Measurements from ENCODE around the gene CPN2.

The CPN2 gene, protein sequence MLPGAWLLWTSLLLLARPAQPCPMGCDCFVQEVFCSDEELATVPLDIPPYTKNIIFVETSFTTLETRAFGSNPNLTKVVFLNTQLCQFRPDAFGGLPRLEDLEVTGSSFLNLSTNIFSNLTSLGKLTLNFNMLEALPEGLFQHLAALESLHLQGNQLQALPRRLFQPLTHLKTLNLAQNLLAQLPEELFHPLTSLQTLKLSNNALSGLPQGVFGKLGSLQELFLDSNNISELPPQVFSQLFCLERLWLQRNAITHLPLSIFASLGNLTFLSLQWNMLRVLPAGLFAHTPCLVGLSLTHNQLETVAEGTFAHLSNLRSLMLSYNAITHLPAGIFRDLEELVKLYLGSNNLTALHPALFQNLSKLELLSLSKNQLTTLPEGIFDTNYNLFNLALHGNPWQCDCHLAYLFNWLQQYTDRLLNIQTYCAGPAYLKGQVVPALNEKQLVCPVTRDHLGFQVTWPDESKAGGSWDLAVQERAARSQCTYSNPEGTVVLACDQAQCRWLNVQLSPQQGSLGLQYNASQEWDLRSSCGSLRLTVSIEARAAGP

DNA sequence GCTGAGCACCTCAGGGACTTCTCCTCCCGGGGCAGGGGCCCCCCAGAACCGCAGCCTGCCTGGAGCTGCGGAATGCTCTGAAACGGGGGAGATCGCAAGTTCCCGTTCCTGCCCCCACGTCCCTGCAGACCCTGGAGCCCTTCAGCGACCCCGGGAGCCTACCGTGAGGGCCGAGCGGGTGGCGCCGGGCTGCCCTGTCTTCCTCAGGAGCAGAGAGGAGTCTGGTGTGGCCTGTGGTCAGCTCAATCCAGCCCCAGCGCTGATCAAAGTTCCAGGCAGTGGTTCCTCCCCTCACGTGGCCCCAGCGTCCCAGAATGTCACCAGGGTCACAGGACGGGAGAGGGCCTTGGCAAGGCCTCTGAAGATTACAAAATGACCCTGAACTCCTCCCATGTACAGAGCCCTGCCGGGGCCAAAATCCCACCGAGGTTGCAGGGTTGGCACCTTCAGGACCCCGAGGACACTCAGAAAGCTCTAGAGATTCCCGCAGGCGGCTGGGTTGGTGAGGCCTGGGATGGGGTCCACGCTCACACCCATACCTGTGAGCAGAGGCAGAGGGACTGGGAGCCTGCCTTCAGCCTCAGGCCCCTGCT lies at the start of gene CPN2:
TSS of gene CPN2 (minus strand) at position 249 of the 593 bp plus-strand sequence. CDS start 8,626 bp downstream, outside the sequence.
- DNase-seq (ENCODE audit: low read depth in 2 of 2): no peak

DNA sequence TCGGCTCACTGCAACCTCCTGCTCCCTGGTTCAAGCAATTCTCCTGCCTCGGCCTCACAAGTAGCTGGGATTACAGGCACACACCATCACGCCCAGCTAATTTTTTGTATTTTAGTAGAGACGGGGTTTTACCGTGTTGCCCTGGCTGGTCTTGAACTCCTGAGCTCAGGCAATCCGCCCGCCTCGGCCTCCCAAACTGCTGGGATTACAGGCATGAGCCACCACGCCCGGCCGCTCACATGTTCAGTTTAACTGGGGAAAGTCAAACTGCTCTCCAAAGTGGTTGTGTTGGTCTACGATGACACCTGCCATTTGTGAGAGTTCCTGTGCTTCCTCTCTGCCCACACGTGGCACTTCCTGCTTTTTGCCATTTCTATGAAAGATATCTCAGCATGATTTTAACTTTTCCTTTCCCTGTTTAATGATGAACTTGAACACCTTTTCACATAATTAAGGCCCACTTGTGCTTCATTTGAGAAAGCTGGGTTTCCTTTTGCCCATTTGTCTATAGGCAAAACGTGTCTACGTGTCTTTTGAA lies 48.8 kb upstream of the CPN2 start:
- no peak for DNase-seq (ENCODE audit: low read depth in 2 of 2)

DNA sequence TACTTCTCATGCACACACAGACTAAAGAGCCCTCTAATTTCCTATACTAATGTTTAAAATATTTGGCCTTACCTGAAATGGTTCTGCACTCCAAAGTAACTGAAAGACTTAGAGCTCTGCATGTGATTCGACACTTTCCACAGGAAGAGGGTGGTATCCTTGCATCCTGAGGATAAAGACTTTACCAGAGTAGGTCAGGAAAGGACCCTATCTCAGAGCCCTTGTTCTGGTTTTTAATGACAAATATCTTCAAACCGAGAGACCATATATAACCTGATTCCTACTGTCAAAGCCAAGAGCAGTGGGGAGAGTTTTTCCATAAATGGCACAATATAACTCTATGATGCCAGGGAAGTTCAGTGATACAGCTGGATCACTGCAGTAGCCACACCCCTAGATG lies 48.0 kb upstream of the CPN2 start, which contains the start of gene GP5:
TSS of gene GP5 (minus strand) at position 101 of the 400 bp plus-strand sequence. CDS start 984 bp downstream, outside the sequence.
- no peak for DNase-seq (ENCODE audit: low read depth in 2 of 2)

DNA sequence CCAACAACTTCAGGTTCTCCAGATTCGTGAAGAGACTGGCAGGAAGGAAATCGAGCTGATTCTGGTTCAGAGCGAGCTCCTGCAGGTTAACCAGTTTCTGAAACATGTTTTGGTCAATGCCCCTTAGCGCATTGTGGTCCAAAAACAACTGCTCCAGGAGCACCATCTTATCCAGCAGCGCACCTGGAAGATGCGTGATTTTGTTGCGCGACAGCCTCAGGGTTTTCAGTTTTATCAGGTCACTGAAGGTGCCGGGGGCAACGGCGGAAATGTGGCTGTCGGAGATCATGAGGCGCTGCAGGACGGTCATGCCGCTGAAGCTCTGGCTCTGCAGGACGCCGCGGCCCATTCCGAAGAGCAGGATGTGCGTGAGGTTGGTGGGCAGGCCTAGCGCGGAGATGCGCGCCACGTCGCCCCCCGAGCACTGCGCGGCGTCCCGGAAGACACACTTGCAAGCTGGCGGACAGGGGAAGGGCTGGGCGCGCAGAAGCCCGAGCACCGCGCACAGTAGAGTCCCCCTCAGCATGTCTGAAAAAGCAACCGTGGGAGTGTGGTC lies 46.7 kb upstream of the CPN2 start:
- no peak for DNase-seq (ENCODE audit: low read depth in 2 of 2)

DNA sequence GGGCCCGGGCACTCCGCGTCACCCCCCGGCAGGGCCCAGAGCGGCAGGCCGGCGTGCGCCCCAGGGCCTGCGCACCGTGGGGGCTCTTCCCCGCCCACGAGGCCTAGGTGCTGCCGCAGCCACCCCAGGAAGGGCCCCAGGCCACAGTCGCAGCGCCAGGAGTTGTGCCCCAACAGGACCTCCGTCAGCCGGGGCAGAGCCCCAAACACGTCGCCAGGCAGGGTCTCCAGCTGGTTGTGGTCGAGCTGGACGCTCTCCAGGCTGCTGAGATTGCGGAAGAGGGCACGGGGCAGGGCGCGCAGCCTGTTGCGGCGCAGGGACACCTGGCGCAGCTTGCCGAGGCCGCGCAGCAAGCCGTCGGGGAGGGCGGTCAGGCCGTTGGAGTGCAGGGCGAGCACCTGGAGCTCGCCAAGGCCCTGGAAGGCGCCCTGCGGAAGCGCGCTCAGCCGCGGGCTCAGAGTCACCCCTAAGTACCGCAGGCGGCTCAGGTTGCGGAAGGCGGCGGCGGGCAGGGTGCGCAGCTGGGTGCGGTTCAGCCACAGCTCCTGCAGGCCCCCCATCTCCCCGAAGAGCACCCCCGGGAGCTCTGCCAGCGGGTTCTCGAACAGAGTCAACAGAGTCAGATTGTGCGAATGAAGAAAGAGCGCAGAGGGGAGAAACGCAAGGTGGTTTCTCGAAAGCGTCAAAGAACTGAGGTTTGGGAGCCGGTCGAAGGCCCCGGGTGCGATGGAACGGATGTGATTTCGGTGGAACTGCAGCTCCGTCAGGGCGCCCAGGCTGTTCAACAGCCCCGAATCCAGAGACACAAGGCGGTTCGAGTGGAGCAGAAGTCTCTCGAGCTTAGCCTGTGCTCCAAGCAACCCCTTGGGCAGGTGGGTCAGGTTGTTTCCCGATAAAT lies 46.0 kb upstream of the CPN2 start:
- no peak for DNase-seq (ENCODE audit: low read depth in 2 of 2)

DNA sequence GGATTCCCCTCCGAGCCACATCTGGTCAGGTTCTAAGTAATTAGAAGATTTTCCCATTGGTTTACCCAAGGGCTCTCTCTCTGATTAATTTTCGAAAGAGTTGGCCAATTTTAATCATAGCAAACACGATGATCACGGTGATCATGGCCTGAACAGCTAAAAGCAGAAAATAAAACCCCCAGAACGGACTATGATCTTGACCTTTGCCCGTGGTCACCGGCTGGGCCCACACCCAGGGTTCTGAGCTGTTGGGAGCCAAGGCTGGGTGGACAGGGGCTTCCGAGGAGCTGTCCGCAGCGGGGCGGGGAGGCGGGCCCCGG lies 45.4 kb upstream of the CPN2 start:
- no peak for DNase-seq (ENCODE audit: low read depth in 2 of 2)

DNA sequence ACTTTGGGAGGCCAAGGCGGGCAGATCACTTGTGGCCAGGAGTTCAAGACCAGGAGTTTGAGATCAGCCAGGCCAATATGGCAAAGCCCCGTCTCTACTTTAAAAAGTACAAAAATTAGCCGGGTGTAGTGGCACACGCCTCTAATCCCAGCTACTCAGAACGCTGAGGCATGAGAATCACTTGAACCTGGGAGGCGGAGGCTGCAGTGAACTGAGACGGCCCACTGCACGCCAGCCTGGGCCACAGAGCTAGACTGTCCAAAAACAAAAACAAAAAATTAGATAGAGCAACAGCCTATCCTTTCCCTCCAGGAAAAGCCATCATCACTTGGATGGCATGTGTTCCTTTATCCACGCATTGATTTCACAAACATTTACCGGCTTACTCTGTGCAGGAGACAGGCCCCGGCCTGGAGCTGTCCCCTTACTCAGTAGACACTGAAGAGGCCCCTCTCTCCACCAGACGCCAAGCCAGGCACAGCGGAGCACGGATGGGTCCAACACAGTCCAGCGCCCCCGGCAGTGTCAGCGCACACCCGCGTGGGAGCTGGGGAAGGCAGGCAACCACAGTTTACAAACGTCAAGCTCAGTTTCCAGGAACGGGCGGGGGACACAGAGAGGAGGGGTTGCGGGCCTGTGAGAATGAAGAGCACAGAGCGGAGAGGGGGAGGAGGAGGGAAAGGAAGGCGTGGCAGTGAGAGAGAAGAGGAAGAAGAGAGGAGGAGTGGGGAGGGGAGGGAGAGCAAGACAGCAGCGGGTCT lies 44.8 kb upstream of the CPN2 start:
- DNase-seq (ENCODE audit: low read depth in 2 of 2): peak; percentile 19 to 46

DNA sequence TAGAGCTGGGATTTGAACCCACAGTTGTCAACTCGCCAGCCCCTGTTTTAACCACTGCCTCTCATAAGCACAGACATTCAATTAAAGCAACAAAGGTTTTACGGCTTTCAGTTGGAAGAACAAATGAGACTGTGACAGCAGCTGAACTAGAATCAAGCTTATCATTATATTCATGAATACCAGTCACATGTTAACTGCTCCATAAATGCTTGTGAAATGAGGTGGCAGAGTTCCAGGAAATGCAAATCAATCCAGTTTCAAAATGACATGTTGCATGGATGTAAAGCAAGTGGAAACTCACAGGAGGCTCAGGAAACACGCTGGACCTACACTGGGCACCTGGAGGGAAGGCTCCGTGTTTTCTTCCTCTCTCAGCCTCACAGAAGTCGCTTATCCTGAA lies 44.1 kb upstream of the CPN2 start:
- no peak for DNase-seq (ENCODE audit: low read depth in 2 of 2)

DNA sequence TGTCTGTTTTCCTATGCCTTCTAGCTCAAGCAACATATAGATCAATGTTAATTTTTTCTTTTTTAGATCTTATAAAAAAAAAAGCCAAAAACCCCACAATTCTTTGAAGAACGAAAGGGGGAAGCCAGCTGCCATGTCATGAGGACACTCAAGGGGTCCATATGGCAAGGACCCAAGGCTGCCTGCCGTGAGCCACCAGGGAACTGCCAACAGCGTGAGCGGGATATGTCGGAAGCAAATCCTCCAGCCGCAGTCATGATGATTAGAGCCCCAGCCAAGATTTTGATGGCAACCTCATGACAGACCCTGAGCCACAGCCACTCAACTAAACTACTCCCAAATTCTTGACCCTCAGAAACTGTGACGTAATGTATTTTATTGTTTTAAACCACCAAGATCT lies 41.4 kb upstream of the CPN2 start:
- DNase-seq (ENCODE audit: low read depth in 2 of 2): no peak

DNA sequence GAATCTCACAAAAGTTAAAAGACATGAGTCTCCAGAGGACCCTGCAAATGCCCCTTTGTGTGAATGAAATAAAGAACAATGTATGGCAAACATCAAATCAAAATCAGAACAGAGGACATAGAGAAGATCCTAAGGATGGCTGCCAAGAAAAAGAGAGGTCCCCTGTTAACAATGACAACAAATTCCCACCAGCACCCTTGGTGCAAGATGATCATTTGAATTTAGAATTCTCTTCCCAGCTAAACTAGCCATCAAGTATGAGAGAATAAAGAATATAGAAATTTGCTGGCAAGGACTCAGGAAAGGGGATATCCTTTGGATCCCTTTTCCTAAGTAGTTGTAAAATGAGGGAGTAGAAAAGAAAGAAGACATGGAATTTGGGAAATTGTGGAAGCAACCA lies 39.7 kb upstream of the CPN2 start:
- no peak for DNase-seq (ENCODE audit: low read depth in 2 of 2)

DNA sequence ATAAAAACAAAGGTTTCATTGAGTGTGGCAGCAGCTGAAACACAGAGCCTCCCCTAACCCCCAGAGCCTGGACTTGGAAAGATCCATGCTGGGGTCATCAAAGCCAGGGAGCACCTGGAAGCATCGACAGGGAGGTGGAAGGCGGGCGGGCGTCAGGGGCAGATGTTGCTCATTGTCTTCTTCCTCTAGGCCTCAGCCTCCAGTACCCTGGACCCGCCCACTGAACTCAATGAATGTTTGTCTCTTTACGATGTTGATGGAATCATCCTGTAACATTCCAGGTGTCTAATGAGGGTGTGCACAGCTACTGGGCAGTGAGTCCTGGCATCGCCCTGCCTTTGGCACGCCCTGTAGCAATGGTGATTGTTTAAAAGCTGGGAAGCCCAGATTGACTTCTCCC lies 38.1 kb upstream of the CPN2 start:
- no peak for DNase-seq (ENCODE audit: low read depth in 2 of 2)

DNA sequence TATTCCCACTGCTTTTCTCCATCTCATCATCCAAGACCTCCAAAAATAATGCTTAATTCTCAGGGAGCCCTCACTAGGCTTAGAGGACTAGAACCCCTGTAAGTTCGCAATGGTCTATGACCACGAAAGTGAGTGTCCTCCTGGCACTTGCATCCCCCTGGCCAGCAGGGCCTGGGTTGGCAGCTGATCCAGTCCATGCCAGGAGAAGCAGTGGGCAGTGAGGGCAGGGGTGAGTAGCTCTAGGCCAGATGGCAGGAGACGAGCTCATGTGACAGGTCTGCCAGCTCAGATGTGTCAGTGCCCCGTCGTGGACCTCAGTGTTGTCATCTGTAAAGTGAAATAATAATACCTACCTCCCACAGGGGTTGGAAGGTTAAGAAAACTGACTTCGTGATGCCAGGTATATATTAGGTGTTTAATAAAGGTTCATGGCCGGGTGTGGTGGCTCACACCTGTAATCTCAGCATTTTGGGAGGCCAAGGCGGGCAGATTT lies 36.8 kb upstream of the CPN2 start:
- DNase-seq (ENCODE audit: low read depth in 2 of 2): no peak

DNA sequence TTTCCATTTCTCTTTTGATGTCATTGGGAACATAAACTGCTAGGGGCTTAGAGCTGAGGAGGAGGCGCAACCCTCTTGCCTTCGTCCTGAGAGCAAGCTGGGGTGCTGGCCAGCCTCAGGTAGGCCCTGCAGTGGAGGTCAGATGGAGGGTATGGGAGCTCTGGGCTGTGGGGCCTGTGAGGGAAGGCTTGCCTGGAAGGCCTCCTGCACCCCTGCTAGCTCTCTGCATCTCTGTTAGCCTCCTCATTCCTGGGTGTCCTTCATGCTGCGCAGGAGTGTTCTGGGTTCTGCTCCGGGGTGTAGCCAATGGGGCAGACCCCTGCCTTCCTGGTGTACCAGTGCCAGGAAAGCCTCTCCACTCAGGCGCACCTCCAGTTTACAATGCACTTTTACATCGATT lies 36.1 kb upstream of the CPN2 start:
- no peak for DNase-seq (ENCODE audit: low read depth in 2 of 2)

DNA sequence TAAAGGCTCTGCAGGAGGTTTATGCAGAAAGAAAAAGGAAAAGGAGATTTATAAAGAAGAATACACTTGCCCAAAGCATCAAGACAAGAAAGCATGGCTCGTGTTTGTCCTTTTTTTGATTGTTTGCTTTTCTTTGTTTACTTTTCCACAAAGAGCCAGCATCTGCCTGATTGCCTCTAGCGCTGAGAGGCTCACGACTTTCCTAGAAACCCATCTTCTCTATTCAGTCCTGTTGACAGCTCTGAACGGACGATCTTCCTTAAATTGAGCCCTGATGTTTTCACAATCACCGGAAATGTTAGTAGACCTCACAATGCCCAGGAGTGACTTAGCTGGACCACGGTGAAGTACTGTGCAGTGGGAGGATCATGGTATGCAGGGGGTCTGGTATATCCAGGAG lies 35.5 kb upstream of the CPN2 start:
- no peak for DNase-seq (ENCODE audit: low read depth in 2 of 2)

DNA sequence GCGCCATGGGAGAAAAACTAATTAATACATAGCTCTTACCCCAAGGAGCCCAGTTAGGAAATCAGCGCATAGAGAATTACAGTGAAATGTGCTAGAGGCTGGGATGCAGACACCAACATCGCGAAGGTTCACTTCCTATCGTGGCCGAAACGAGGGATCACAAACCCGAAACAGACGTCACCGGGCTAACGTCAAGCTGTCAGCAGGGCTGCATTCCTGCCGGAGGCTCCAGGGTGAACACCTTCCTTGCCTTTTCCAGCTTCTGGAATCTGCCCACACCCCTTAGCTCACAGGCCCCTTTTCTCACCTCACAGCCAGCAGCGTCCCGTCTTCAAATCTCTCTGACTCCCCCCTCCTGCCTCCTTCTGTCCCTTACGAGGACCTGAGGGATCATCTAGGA lies 34.9 kb upstream of the CPN2 start:
- no peak for DNase-seq (ENCODE audit: low read depth in 2 of 2)

DNA sequence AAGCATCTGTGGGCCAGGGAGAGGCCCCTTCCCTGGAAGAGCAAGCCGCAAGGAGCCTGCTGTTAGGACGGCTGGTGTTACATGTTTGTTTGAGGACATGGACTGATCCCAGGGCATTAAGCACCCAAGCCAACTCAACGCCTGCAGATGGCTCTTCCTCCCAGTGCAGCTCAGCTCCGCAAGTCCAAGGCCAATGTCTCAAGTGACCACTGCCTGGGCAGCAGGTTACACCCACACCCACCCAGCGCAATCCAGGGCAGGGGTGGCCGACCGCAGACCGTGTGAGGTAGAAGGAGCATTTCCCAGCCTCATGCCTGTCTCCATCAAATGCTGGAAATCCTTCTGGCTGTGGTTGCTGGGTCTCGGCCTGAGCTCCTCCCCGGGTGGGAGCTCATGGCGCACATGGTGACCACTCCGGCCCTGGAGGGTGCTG lies 33.5 kb upstream of the CPN2 start:
- DNase-seq (ENCODE audit: low read depth in 2 of 2): no peak

DNA sequence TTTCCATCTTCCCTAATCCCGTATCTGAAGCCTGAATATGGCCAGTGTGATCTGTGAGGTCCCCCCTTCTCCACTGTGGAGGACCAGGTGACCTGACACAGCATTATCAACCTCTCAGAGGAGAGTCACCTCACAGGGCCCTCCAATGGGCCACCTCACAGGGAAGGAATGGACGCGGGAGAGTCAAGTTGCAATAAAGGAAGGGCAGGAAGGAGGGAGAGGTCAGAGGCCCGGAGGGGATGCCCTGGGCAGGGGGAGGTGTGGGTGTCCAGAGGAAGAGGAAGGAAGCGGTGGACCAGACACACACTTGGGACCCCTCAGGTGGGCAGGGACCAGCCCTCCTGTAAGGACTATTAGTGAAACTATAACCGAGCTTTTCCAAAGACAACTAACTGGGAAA lies 33.0 kb upstream of the CPN2 start:
- DNase-seq (ENCODE audit: low read depth in 2 of 2): no peak

DNA sequence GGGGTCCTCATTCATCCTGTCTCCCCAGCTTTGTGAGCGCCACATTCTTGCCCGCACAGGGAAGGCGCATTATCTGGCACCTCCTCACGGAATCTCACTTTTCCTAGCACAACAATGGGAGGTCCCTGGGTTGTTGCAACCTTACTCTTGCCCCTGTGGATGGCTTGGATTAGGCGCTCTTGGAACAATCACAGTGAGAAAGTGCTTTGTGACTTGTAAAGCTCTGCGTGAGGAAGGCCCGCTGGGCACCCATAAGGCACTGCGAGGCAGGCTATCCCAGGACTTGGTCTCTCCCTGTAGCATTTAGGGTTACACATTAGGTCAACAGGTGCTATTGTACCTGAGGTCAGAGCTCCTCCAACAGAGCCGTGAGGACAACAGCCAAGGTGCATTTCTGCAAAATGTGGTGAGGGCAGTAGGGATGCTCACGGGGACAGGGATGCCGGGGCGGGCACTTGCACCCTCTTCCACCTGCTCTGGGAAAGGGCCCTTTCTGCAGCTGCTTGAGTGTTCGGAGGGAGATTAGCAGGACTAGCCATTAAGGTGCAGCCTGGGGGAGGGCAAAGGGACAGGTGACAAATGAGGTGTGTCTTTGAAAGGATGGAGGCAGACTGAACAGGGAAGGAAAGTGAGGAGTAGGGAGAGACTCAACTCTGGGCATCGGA lies 32.3 kb upstream of the CPN2 start:
- DNase-seq (ENCODE audit: low read depth in 2 of 2): no peak

DNA sequence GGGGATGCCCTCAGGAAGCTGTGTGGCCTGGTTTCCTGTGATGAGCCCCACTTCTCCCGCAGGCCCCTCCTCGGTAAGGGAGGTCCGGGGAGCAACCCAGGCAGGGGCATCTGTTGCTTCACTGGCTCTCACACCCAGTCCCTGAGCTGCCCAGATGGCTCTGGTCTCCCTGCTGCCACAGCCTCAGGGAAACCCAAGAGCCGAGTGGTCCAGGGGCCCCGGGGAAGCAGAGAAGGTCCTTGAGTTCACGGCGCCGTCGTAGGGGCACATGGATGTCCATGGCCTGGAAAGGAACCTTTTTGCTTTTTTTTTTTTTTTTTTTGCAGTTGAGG lies 31.7 kb upstream of the CPN2 start:
- DNase-seq (ENCODE audit: low read depth in 2 of 2): no peak

DNA sequence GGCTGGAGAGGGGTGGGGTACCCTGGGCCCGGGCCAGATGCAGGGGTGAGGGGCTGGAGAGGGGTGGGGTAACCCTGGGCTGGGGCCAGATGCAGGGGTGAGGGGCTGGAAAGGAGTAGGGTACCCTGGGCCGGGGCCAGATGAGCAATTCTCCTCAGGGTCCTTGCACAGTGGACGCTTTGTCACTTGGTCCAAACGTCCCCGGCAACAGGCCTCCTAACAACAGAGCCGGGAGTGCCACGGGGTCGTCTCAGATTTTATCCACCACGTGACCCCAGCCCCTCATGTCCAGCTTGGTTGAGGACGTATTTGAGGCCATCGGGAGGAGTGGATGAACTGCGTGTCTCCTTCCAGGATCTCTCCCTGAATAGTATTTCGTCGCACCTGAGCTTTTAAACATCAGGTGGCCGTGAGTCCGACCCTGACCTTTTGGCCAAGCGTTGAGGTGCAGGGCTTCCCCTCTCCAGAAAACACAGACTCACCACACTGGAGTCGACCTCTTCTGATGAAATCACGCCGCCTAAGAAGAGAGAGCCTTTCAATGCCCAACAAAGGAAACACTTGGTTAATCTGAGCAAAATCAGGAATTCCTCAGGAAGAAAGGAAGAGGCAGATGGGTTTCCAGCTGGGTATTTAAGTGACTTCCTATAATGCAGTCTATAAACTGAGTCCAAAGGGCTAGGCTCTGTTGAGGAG lies 31.2 kb upstream of the CPN2 start:
- DNase-seq (ENCODE audit: low read depth in 2 of 2): no peak
